CD8-positive, alpha-beta memory T cell (primary cell): ENCODE data around the gene DNAJC1. TPM values are rescaled to one million over a fixed set of nuclear protein-coding genes. Genes with fewer than 3 reads are reported as not detected.

Experiments
- CTCF ChIA-PET: fragments of 350-600 bp; sonication (Branson Sonifier 250); formaldehyde crosslinking; loops from one replicate; lab custom pipeline; 2021; ENCODE audit warnings: antibody characterized with exemption; lab: Charles Lee
- POLR2A ChIA-PET: fragments of 350-600 bp; sonication (Branson Sonifier 250); formaldehyde crosslinking; loops from one replicate; lab custom pipeline; 2021; ENCODE audit warnings: antibody characterized with exemption; lab: Charles Lee
- DNase-seq, 5 donors: peaks; one replicate each; pipeline versions ENCODE4 v3.0.0 to v3.0.0-alpha.2; 2020 to 2022; ENCODE audit warnings: mixed read lengths in 1 of 5
- H3K27ac ChIP-seq: one replicate; pipeline ENCODE4 v1.7.0; 2013; ENCODE audit warnings: low read depth, mild to moderate bottlenecking, low read length, moderate library complexity
- H3K27me3 ChIP-seq: 2 replicates; pipeline ENCODE4 v1.7.0; 2013; ENCODE audit warnings: low read length, mild to moderate bottlenecking; ENCODE audit not compliant: insufficient read depth, poor library complexity, severe bottlenecking
- H3K36me3 ChIP-seq: 2 replicates; pipeline ENCODE4 v1.7.0; 2013; ENCODE audit warnings: mild to moderate bottlenecking, low read length, moderate library complexity; ENCODE audit not compliant: insufficient read depth
- H3K4me1 ChIP-seq: 2 replicates; pipeline ENCODE4 v1.7.0; 2013; ENCODE audit warnings: mild to moderate bottlenecking, low read length, moderate library complexity; ENCODE audit not compliant: insufficient read depth
- H3K4me3 ChIP-seq: 2 replicates; pipeline ENCODE4 v1.7.0; 2013; ENCODE audit warnings: mild to moderate bottlenecking, low read length
- H3K9me3 ChIP-seq: 2 replicates; pipeline ENCODE4 v1.7.0; 2013; ENCODE audit warnings: mild to moderate bottlenecking, low read length
- H3K27ac Mint-ChIP-seq, 8 donors: one replicate each; pipeline ENCODE4 v1.8.0; 2020 to 2021; ENCODE audit warnings: mixed read lengths in 8 of 8, mild to moderate bottlenecking in 6 of 8, inconsistent platforms in 3 of 8, moderate library complexity in 3 of 8
- H3K27me3 Mint-ChIP-seq, 2 donors: one replicate each; pipeline ENCODE4 v1.8.0; 2020 to 2021; ENCODE audit warnings: mixed read lengths in 2 of 2, mild to moderate bottlenecking in 1 of 2, moderate library complexity in 1 of 2
- H3K36me3 Mint-ChIP-seq, 3 donors: one replicate each; pipeline ENCODE4 v1.8.0; 2020 to 2021; ENCODE audit warnings: mixed read lengths in 3 of 3, inconsistent platforms in 1 of 3, mild to moderate bottlenecking in 1 of 3
- H3K4me1 Mint-ChIP-seq, 3 donors: one replicate each; pipeline ENCODE4 v1.8.0; 2020 to 2021; ENCODE audit warnings: mixed read lengths in 3 of 3, inconsistent platforms in 1 of 3, mild to moderate bottlenecking in 1 of 3
- H3K4me3 Mint-ChIP-seq, 7 donors: one replicate each; pipeline ENCODE4 v1.8.0; 2020 to 2021; ENCODE audit warnings: mixed read lengths in 7 of 7, mild to moderate bottlenecking in 6 of 7, moderate library complexity in 4 of 7, inconsistent platforms in 2 of 7
- H3K9me3 Mint-ChIP-seq, 5 donors: one replicate each; pipeline ENCODE4 v1.8.0; 2020 to 2022; ENCODE audit warnings: mixed read lengths in 5 of 5, mild to moderate bottlenecking in 3 of 5, moderate library complexity in 2 of 5, inconsistent platforms in 1 of 5
- polyA plus RNA-seq: library from polyadenylated mRNA; unstranded; fragments of 300-500 nt; fragmentation: Illumina TruSeq; gene quantifications from one replicate; pipeline ENCODE4 v1.2.3, GENCODE V29; 2021
- total RNA-seq, 2 experiments: library from RNA; stranded (reverse); gene quantifications; one replicate each; pipeline ENCODE4 v1.2.3, GENCODE V29; 2021

Gene DNAJC1
- total and polyA plus RNA-seq, 3 experiments from 2014 or later = 30.8 to 46.0 (median 31.8) TPM

GRCh38 chr10:21929070-21929469 lies 74.5 kb downstream of the DNAJC1 start:
- H3K27me3 ChIP-seq = no peaks in the 10 kb centered on the region
- Mint-ChIP-seq H3K27me3 (no peaks in the 10 kb centered on the region), H3K36me3 (peaks cover 0 to 8% (median 6%) of the 10 kb centered on the region in 3 donors), H3K4me1 (peaks cover 13 to 21% (median 17%) of the 10 kb centered on the region in 3 donors), H3K9me3 (no peaks in the 10 kb centered on the region), H3K27ac (peak overlapping the region in 1 of 8 donors; percentile 22), H3K4me3 (no peak overlapping the region)
- H3K9me3 ChIP-seq = no peaks in the 10 kb centered on the region
- H3K36me3 ChIP-seq = no peaks in the 10 kb centered on the region
- POLR2A ChIA-PET = no interaction called here
- no peaks in the 10 kb centered on the region for H3K4me1 ChIP-seq
- H3K4me3 ChIP-seq = no peak overlapping the region
- no peak overlapping the region for H3K27ac ChIP-seq
- DNase-seq = no peak
- CTCF ChIA-PET = no interaction called here

- Mint-ChIP-seq H3K27me3 (no peaks in the 10 kb centered on the region), H3K9me3 (no peaks in the 10 kb centered on the region), H3K4me1 (peaks cover 13 to 17% (median 16%) of the 10 kb centered on the region in 3 donors), H3K4me3 (no peak overlapping the region), H3K27ac (no peak overlapping the region), H3K36me3 (peaks cover 0 to 8% (median 6%) of the 10 kb centered on the region in 3 donors)
- H3K27me3 ChIP-seq = no peaks in the 10 kb centered on the region
- CTCF ChIA-PET = no interaction called here
- H3K4me3 ChIP-seq = no peak overlapping the region
- no peaks in the 10 kb centered on the region for H3K9me3 ChIP-seq
- no peak overlapping the region for H3K27ac ChIP-seq
- no peak for DNase-seq
- POLR2A ChIA-PET = no interaction called here
- no peaks in the 10 kb centered on the region for H3K4me1 ChIP-seq
- H3K36me3 ChIP-seq = no peaks in the 10 kb centered on the region
Measured at GRCh38 chr10:21927631-21928353, 75.7 kb downstream of the DNAJC1 start.

GRCh38 chr10:21926949-21927348 lies 76.6 kb downstream of the DNAJC1 start:
- Mint-ChIP-seq H3K36me3 (peaks cover 0 to 9% (median 6%) of the 10 kb centered on the region in 3 donors), H3K4me1 (peaks cover 13 to 14% (median 13%) of the 10 kb centered on the region in 3 donors), H3K9me3 (no peaks in the 10 kb centered on the region), H3K4me3 (no peak overlapping the region), H3K27ac (no peak overlapping the region), H3K27me3 (no peaks in the 10 kb centered on the region)
- Histone ChIP-seq H3K4me1 (no peaks in the 10 kb centered on the region), H3K27ac (no peak overlapping the region), H3K9me3 (no peaks in the 10 kb centered on the region), H3K27me3 (no peaks in the 10 kb centered on the region), H3K4me3 (no peak overlapping the region), H3K36me3 (no peaks in the 10 kb centered on the region)
- CTCF ChIA-PET = no interaction called here
- POLR2A ChIA-PET = no interaction called here
- no peak for DNase-seq

GRCh38 chr10:21926358-21926925 lies 77.1 kb downstream of the DNAJC1 start:
- H3K4me1 Mint-ChIP-seq = peaks cover 8 to 10% (median 8%) of the 10 kb centered on the region in 3 donors

GRCh38 chr10:21925851-21926250 lies 77.7 kb downstream of the DNAJC1 start:
- DNase-seq = no peak
- CTCF ChIA-PET = no interaction called here
- no peaks in the 10 kb centered on the region for H3K27me3 Mint-ChIP-seq
- no peaks in the 10 kb centered on the region for H3K27me3 ChIP-seq
- H3K9me3 ChIP-seq = no peaks in the 10 kb centered on the region
- H3K27ac ChIP-seq = no peak overlapping the region
- POLR2A ChIA-PET = no interaction called here
- H3K36me3 Mint-ChIP-seq = peaks cover 0 to 12% (median 6%) of the 10 kb centered on the region in 3 donors
- no peak overlapping the region for H3K4me3 Mint-ChIP-seq
- H3K4me1 ChIP-seq = no peaks in the 10 kb centered on the region
- no peak overlapping the region for H3K27ac Mint-ChIP-seq
- no peak overlapping the region for H3K4me3 ChIP-seq
- H3K36me3 ChIP-seq = no peaks in the 10 kb centered on the region
- no peaks in the 10 kb centered on the region for H3K9me3 Mint-ChIP-seq
- H3K4me1 Mint-ChIP-seq = peaks cover 3 to 6% (median 4%) of the 10 kb centered on the region in 3 donors

More at GRCh38 chr10:21926358-21926925, 77.1 kb downstream of the DNAJC1 start:
- POLR2A ChIA-PET = no interaction called here
- Histone ChIP-seq H3K4me1 (no peaks in the 10 kb centered on the region), H3K27ac (no peak overlapping the region), H3K4me3 (no peak overlapping the region), H3K27me3 (no peaks in the 10 kb centered on the region), H3K9me3 (no peaks in the 10 kb centered on the region), H3K36me3 (no peaks in the 10 kb centered on the region)
- Mint-ChIP-seq H3K36me3 (peaks cover 0 to 9% (median 6%) of the 10 kb centered on the region in 3 donors), H3K27me3 (no peaks in the 10 kb centered on the region), H3K9me3 (no peaks in the 10 kb centered on the region), H3K27ac (no peak overlapping the region), H3K4me3 (no peak overlapping the region)
- CTCF ChIA-PET = no interaction called here
- no peak for DNase-seq

GRCh38 chr10:21924511-21924910 lies 79.0 kb downstream of the DNAJC1 start:
- ChIA-PET POLR2A (no interaction called here), CTCF (no interaction called here)
- DNase-seq = no peak
- H3K27me3 ChIP-seq = no peaks in the 10 kb centered on the region
- no peak overlapping the region for H3K27ac Mint-ChIP-seq
- no peaks in the 10 kb centered on the region for H3K36me3 ChIP-seq
- H3K27me3 Mint-ChIP-seq = no peaks in the 10 kb centered on the region
- H3K36me3 Mint-ChIP-seq = peaks cover 0 to 19% (median 10%) of the 10 kb centered on the region in 3 donors
- no peak overlapping the region for H3K4me3 Mint-ChIP-seq
- H3K4me1 ChIP-seq = no peaks in the 10 kb centered on the region
- H3K4me3 ChIP-seq = no peak overlapping the region
- no peak overlapping the region for H3K27ac ChIP-seq
- no peaks in the 10 kb centered on the region for H3K9me3 ChIP-seq
- no peaks in the 10 kb centered on the region for H3K9me3 Mint-ChIP-seq
- peaks cover 3 to 5% (median 3%) of the 10 kb centered on the region in 3 donors for H3K4me1 Mint-ChIP-seq

GRCh38 chr10:21920633-21921032 lies 82.9 kb downstream of the DNAJC1 start:
- no peaks in the 10 kb centered on the region for H3K9me3 ChIP-seq
- no peaks in the 10 kb centered on the region for H3K27me3 ChIP-seq
- Mint-ChIP-seq H3K27me3 (no peaks in the 10 kb centered on the region), H3K4me3 (no peak overlapping the region), H3K4me1 (peaks cover 0 to 3% (median 3%) of the 10 kb centered on the region in 3 donors), H3K36me3 (peaks cover 0 to 25% (median 13%) of the 10 kb centered on the region in 3 donors), H3K9me3 (no peaks in the 10 kb centered on the region), H3K27ac (no peak overlapping the region)
- ChIA-PET POLR2A (no interaction called here), CTCF (no interaction called here)
- H3K4me1 ChIP-seq = no peaks in the 10 kb centered on the region
- H3K27ac ChIP-seq = no peak overlapping the region
- no peak overlapping the region for H3K4me3 ChIP-seq
- H3K36me3 ChIP-seq = no peaks in the 10 kb centered on the region
- DNase-seq = no peak

- H3K27ac ChIP-seq = no peak overlapping the region
- H3K4me3 ChIP-seq = no peak overlapping the region
- Mint-ChIP-seq H3K4me3 (no peak overlapping the region), H3K27ac (peak overlapping the region in 1 of 8 donors; percentile 12), H3K4me1 (no peaks in the 10 kb centered on the region), H3K9me3 (no peaks in the 10 kb centered on the region), H3K36me3 (peaks cover 0 to 29% (median 12%) of the 10 kb centered on the region in 3 donors), H3K27me3 (no peaks in the 10 kb centered on the region)
- H3K9me3 ChIP-seq = no peaks in the 10 kb centered on the region
- H3K27me3 ChIP-seq = no peaks in the 10 kb centered on the region
- POLR2A ChIA-PET = no interaction called here
- H3K36me3 ChIP-seq = no peaks in the 10 kb centered on the region
- no peaks in the 10 kb centered on the region for H3K4me1 ChIP-seq
- CTCF ChIA-PET = no interaction called here
- DNase-seq = no peak
Measured at GRCh38 chr10:21919906-21920305, 83.6 kb downstream of the DNAJC1 start.
